GM12801 (cell line): ENCODE data around the gene TNFSF10.

ENCODE experiments used
- CTCF ChIP-seq: IDR thresholded peaks from one replicate; pipeline ENCODE4 v1.5.1; 2011; ENCODE audit warnings: control low read depth; ENCODE audit not compliant: insufficient read length; ENCODE audit errors: extremely low read depth

TNFSF10 gene

GRCh38 chr3:172560586-172560985 is 37.4 kb upstream of the TNFSF10 start:
- no peak for TF ChIP-seq CTCF

DNA sequence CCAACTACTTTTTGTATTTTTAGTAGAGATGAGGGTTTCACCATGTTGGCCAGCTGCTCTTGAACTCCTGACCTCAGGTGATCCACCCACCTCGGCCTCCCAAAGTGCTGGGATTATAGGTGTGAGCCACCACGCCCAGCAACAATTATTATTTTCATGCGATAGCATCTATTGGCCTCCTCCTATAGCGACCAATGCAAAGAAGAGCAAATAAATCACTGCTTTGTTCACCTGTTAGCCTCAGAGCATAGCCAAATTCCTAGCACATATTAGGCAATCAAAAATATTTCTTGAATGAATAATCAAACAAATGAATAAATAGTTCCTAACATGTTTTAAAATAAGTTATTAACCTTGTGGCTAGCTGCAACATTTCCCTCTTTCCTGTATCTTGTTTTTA is 36.8 kb upstream of the TNFSF10 start:
- TF ChIP-seq CTCF, result no peak

- TF ChIP-seq CTCF, result no peak
Measured at GRCh38 chr3:172559020-172559419, 35.8 kb upstream of the TNFSF10 start.

- no peak for TF ChIP-seq CTCF
Measured at GRCh38 chr3:172557515-172558220, 34.4 kb upstream of the TNFSF10 start.

DNA sequence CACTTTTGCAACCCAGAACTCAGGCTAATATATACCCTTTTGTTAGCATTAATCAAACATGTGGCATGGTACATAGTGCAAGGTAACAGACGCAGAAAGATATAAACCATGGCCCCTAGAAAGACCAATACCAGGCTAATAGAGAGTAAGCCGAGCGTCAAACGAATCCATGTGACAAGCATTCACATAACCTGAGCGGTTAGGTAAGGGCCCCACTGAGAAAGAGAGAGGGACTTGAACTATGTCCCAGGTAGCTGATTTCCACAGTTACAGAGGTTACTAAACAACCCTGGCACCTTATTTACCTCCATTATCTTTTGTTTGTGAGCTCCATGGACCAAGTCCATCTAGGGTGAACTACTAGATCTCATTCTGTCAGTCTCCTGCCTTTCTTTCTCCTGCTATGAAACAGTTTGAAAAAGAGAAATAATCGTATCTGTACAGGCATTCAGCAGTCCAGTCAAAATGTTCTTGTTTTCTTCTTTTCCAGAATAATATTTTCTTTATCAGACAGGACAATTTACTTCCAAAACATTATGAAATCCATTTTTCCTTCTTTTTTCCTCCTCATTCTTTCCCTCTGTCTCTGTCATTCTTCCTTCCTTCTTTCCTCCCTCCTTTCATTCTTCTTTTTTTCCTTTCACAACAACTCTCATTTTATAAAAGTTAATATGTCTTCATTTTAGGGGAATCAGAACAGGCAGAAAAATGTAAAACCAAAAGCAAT is 30.5 kb upstream of the TNFSF10 start:
- TF ChIP-seq CTCF, result no peak

DNA sequence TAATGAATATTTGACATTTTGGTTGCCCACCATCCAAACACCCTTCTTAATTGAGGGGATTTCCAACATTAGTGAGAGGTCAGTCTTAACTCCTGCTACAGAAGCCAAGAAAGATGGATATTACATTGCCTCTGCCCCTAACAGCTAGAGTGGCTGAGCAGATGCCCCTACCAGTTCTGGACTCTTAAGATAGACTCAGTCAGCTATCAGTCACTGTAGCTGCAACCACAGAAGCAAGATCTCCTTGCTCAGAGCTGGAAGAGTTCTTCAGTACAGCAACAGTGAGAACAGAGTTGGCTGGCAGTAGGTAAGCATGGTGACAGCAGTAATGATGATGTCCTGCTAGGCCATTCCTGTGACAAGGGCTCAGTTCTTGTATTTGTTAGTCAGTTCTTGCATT is 29.4 kb upstream of the TNFSF10 start:
- TF ChIP-seq CTCF, result no peak

- no peak for TF ChIP-seq CTCF
Measured at GRCh38 chr3:172551874-172552273, 28.6 kb upstream of the TNFSF10 start.
